HEK293 (cell line): ENCODE measurements around the gene HUS1B.
A peak's percentile ranks its signal among the peaks of the same experiment; 100 is the strongest.

Experiments
- BCL11A ChIP-seq: fragments of 450-650 bp; formaldehyde crosslinking; IDR thresholded peaks from 2 replicates; pipeline ENCODE4 v1.5.1; 2016; ENCODE audit warnings: low read depth, missing biosample characterization, missing genetic modification characterization
- BCL11B ChIP-seq: fragments of 450-650 bp; formaldehyde crosslinking; IDR thresholded peaks from 2 replicates; pipeline ENCODE4 v1.5.1; 2016; ENCODE audit warnings: low read depth, missing biosample characterization, missing genetic modification characterization
- GLI2 ChIP-seq: fragments of 450-650 bp; formaldehyde crosslinking; IDR thresholded peaks from 2 replicates; pipeline ENCODE4; 2017; ENCODE audit warnings: missing biosample characterization, missing genetic modification characterization, low read depth, borderline replicate concordance
- HOXD13 ChIP-seq: sonication (generic); formaldehyde crosslinking; IDR thresholded peaks from 2 replicates; pipeline ENCODE4 v1.8.0; 2022; ENCODE audit warnings: missing genetic modification reagents, borderline replicate concordance
- KLF10 ChIP-seq: fragments of 450-650 bp; IDR thresholded peaks from 2 replicates; pipeline ENCODE4 v1.5.1; 2018; ENCODE audit warnings: missing biosample characterization, mild to moderate bottlenecking, missing genetic modification characterization
- ZBTB17 ChIP-seq: fragments of 450-650 bp; formaldehyde crosslinking; IDR thresholded peaks from 2 replicates; pipeline ENCODE4 v1.5.1; 2016; ENCODE audit warnings: missing biosample characterization, missing genetic modification characterization
- ZNF112 ChIP-seq: fragments of 450-650 bp; formaldehyde crosslinking; IDR thresholded peaks from 2 replicates; pipeline ENCODE4 v1.5.0; 2017; ENCODE audit warnings: missing biosample characterization, missing genetic modification characterization
- ZNF19 ChIP-seq: fragments of 450-650 bp; formaldehyde crosslinking; IDR thresholded peaks from 2 replicates; pipeline ENCODE4; 2016; ENCODE audit warnings: missing biosample characterization, missing genetic modification characterization, low read depth
- ZNF214 ChIP-seq: fragments of 450-650 bp; formaldehyde crosslinking; IDR thresholded peaks from 2 replicates; pipeline ENCODE4 v1.5.1; 2017; ENCODE audit warnings: missing biosample characterization, mild to moderate bottlenecking, missing genetic modification characterization, borderline replicate concordance
- ZNF23 ChIP-seq: fragments of 450-650 bp; formaldehyde crosslinking; IDR thresholded peaks from 2 replicates; pipeline ENCODE4 v1.5.1; 2016; ENCODE audit warnings: missing biosample characterization, missing genetic modification characterization, borderline replicate concordance
- ZNF274 ChIP-seq, 2 experiments: fragments of 200-500 bp in 1 of 2; fragments of 450-650 bp in 1 of 2; sonication (Bioruptor generic) in 1 of 2; formaldehyde crosslinking in 1 of 2; IDR thresholded peaks; 2 replicates each; pipeline versions ENCODE4 v1.5.1 to v1.6.1; 2014 to 2016; ENCODE audit warnings: borderline replicate concordance in 1 of 2, inconsistent platforms in 1 of 2, low read length in 1 of 2, missing biosample characterization in 1 of 2, missing genetic modification characterization in 1 of 2
- ZNF302 ChIP-seq: fragments of 450-650 bp; formaldehyde crosslinking; IDR thresholded peaks from 2 replicates; pipeline ENCODE4 v1.5.1; 2016; ENCODE audit warnings: missing biosample characterization, missing genetic modification characterization, low read depth
- ZNF324 ChIP-seq: fragments of 450-650 bp; formaldehyde crosslinking; IDR thresholded peaks from 2 replicates; pipeline ENCODE4 v1.5.1; 2016; ENCODE audit warnings: missing biosample characterization, missing genetic modification characterization
- ZNF404 ChIP-seq: fragments of 450-650 bp; formaldehyde crosslinking; IDR thresholded peaks from 2 replicates; pipeline ENCODE4 v1.5.1; 2017; ENCODE audit warnings: missing biosample characterization, missing genetic modification characterization
- ZNF529 ChIP-seq: fragments of 450-650 bp; formaldehyde crosslinking; IDR thresholded peaks from 2 replicates; pipeline ENCODE4 v1.5.1; 2017; ENCODE audit warnings: missing genetic modification characterization, missing biosample characterization; ENCODE audit not compliant: insufficient replicate concordance
- ZNF596 ChIP-seq: fragments of 450-650 bp; IDR thresholded peaks from 2 replicates; pipeline ENCODE4 v1.5.0; 2018; ENCODE audit warnings: missing biosample characterization, mild to moderate bottlenecking, missing genetic modification characterization, moderate library complexity
- ZNF660 ChIP-seq: fragments of 450-650 bp; IDR thresholded peaks from 2 replicates; pipeline ENCODE4 v1.5.1; 2018; ENCODE audit warnings: missing biosample characterization, mild to moderate bottlenecking, missing genetic modification characterization
- ZNF707 ChIP-seq: fragments of 450-650 bp; formaldehyde crosslinking; IDR thresholded peaks from 2 replicates; pipeline ENCODE4 v1.5.1; 2016; ENCODE audit warnings: missing biosample characterization, missing genetic modification characterization
- ZNF776 ChIP-seq: fragments of 450-650 bp; formaldehyde crosslinking; IDR thresholded peaks from 2 replicates; pipeline ENCODE4 v1.5.0; 2017; ENCODE audit warnings: missing biosample characterization, missing genetic modification characterization, borderline replicate concordance
- TF ChIP-seq, protein P1 (sequence below): fragments of 450-650 bp; formaldehyde crosslinking; IDR thresholded peaks from 2 replicates; pipeline ENCODE4 v1.5.1; 2016; ENCODE audit warnings: missing biosample characterization, missing genetic modification characterization, low read depth
- TF ChIP-seq, protein P2 (sequence below): fragments of 450-650 bp; formaldehyde crosslinking; IDR thresholded peaks from 2 replicates; pipeline ENCODE4 v1.5.1; 2016; ENCODE audit warnings: missing biosample characterization, missing genetic modification characterization
- TF ChIP-seq, protein P3 (sequence below): IDR thresholded peaks from 2 replicates; pipeline ENCODE4 v1.6.1; 2011; ENCODE audit warnings: mild to moderate bottlenecking, low read depth, low read length, borderline replicate concordance
- TF ChIP-seq, protein P4 (sequence below): fragments of 450-650 bp; formaldehyde crosslinking; IDR thresholded peaks from 2 replicates; pipeline ENCODE4 v1.5.1; 2016; ENCODE audit warnings: missing biosample characterization, missing genetic modification characterization
- TF ChIP-seq, protein P5 (sequence below): fragments of 450-650 bp; formaldehyde crosslinking; conservative IDR thresholded peaks from 2 replicates; pipeline ENCODE4 v1.5.1; 2016; ENCODE audit warnings: low read depth, missing biosample characterization, missing genetic modification characterization
- TF ChIP-seq, protein P6 (sequence below): fragments of 450-650 bp; formaldehyde crosslinking; optimal IDR thresholded peaks from 2 replicates; pipeline ENCODE3; 2016; ENCODE audit warnings: missing biosample characterization, mild to moderate bottlenecking, missing genetic modification characterization

Gene HUS1B

DNA sequence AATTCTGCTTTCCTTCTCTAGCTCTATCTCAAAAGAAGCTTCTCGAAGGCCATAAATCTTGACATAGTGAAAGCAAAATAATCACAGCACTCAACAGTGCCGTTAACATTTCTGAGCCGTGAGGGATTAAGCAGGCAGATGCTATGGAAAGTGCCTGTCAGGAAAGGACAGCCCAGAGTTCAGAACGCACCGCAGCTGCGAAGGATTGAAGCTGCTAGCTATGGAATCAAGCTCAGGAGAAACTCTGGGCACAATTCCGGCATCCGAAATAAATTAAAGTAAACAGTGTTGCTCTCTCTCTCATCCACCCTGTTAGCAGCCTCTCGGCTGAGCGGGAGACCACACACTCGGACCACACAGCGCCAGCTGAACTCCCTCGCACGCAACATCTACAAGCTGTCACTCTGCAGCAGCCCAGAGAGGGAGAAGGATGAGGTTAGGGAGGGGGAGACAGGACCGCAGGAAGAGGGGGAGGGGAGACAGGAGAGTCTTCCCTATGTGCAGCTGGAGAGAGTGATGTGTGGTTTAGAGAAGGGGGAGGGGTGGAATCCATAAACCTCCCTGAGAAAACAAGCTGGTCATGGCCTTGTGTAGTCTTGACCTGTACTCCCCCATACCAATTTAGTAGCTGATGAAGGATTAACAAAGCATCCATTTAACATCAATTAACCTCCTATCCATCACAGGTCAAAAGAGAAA lies 27.0 kb upstream of the HUS1B start (continued):
- TF ChIP-seq, protein P1, sequence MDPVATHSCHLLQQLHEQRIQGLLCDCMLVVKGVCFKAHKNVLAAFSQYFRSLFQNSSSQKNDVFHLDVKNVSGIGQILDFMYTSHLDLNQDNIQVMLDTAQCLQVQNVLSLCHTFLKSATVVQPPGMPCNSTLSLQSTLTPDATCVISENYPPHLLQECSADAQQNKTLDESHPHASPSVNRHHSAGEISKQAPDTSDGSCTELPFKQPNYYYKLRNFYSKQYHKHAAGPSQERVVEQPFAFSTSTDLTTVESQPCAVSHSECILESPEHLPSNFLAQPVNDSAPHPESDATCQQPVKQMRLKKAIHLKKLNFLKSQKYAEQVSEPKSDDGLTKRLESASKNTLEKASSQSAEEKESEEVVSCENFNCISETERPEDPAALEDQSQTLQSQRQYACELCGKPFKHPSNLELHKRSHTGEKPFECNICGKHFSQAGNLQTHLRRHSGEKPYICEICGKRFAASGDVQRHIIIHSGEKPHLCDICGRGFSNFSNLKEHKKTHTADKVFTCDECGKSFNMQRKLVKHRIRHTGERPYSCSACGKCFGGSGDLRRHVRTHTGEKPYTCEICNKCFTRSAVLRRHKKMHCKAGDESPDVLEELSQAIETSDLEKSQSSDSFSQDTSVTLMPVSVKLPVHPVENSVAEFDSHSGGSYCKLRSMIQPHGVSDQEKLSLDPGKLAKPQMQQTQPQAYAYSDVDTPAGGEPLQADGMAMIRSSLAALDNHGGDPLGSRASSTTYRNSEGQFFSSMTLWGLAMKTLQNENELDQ: no peak
- TF ChIP-seq ZNF19 (peak; percentile 45; the same call in 1 of the 2 replicates), ZNF776 (tag by site-specific recombination) (no peak), ZNF707 (tag by site-specific recombination) (no peak), GLI2 (tag by site-specific recombination) (peak; percentile 91), ZNF23 (tag by site-specific recombination) (no peak), KLF10 (tag by site-specific recombination) (no peak), BCL11A (tag by site-specific recombination) (peak; percentile 90), ZNF529 (tag by site-specific recombination) (no peak), ZNF660 (tag by site-specific recombination) (no peak), ZNF596 (tag by site-specific recombination) (peak; percentile 81), BCL11B (tag by site-specific recombination) (no peak), ZBTB17 (peak; percentile 99), ZNF274 (IDR thresholded peaks at IDR 0.05; ENCODE audit: low read length) (no peak), ZNF274 (tag by site-specific recombination; IDR thresholded peaks at IDR 0.05; ENCODE audit: borderline replicate concordance) (no peak), ZNF214 (tag by site-specific recombination) (no peak), ZNF112 (tag by site-specific recombination) (no peak), ZNF302 (tag by site-specific recombination) (0 out of 2 replicates have a peak, but pooled peaks have one; percentile 71), ZNF324 (tag by site-specific recombination) (peak; percentile 91), HOXD13 (CRISPR knock-in tag) (no peak), ZNF404 (tag by site-specific recombination) (no peak)
- TF ChIP-seq, protein P2, sequence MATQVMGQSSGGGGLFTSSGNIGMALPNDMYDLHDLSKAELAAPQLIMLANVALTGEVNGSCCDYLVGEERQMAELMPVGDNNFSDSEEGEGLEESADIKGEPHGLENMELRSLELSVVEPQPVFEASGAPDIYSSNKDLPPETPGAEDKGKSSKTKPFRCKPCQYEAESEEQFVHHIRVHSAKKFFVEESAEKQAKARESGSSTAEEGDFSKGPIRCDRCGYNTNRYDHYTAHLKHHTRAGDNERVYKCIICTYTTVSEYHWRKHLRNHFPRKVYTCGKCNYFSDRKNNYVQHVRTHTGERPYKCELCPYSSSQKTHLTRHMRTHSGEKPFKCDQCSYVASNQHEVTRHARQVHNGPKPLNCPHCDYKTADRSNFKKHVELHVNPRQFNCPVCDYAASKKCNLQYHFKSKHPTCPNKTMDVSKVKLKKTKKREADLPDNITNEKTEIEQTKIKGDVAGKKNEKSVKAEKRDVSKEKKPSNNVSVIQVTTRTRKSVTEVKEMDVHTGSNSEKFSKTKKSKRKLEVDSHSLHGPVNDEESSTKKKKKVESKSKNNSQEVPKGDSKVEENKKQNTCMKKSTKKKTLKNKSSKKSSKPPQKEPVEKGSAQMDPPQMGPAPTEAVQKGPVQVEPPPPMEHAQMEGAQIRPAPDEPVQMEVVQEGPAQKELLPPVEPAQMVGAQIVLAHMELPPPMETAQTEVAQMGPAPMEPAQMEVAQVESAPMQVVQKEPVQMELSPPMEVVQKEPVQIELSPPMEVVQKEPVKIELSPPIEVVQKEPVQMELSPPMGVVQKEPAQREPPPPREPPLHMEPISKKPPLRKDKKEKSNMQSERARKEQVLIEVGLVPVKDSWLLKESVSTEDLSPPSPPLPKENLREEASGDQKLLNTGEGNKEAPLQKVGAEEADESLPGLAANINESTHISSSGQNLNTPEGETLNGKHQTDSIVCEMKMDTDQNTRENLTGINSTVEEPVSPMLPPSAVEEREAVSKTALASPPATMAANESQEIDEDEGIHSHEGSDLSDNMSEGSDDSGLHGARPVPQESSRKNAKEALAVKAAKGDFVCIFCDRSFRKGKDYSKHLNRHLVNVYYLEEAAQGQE (tag by site-specific recombination): peak; percentile 51; the same call in 1 of the 2 replicates
- TF ChIP-seq, protein P3, sequence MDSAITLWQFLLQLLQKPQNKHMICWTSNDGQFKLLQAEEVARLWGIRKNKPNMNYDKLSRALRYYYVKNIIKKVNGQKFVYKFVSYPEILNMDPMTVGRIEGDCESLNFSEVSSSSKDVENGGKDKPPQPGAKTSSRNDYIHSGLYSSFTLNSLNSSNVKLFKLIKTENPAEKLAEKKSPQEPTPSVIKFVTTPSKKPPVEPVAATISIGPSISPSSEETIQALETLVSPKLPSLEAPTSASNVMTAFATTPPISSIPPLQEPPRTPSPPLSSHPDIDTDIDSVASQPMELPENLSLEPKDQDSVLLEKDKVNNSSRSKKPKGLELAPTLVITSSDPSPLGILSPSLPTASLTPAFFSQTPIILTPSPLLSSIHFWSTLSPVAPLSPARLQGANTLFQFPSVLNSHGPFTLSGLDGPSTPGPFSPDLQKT: no peak
- TF ChIP-seq, protein P4, sequence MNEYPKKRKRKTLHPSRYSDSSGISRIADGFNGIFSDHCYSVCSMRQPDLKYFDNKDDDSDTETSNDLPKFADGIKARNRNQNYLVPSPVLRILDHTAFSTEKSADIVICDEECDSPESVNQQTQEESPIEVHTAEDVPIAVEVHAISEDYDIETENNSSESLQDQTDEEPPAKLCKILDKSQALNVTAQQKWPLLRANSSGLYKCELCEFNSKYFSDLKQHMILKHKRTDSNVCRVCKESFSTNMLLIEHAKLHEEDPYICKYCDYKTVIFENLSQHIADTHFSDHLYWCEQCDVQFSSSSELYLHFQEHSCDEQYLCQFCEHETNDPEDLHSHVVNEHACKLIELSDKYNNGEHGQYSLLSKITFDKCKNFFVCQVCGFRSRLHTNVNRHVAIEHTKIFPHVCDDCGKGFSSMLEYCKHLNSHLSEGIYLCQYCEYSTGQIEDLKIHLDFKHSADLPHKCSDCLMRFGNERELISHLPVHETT (tag by site-specific recombination): peak; percentile 79; the same call in 1 of the 2 replicates
- TF ChIP-seq, protein P5, sequence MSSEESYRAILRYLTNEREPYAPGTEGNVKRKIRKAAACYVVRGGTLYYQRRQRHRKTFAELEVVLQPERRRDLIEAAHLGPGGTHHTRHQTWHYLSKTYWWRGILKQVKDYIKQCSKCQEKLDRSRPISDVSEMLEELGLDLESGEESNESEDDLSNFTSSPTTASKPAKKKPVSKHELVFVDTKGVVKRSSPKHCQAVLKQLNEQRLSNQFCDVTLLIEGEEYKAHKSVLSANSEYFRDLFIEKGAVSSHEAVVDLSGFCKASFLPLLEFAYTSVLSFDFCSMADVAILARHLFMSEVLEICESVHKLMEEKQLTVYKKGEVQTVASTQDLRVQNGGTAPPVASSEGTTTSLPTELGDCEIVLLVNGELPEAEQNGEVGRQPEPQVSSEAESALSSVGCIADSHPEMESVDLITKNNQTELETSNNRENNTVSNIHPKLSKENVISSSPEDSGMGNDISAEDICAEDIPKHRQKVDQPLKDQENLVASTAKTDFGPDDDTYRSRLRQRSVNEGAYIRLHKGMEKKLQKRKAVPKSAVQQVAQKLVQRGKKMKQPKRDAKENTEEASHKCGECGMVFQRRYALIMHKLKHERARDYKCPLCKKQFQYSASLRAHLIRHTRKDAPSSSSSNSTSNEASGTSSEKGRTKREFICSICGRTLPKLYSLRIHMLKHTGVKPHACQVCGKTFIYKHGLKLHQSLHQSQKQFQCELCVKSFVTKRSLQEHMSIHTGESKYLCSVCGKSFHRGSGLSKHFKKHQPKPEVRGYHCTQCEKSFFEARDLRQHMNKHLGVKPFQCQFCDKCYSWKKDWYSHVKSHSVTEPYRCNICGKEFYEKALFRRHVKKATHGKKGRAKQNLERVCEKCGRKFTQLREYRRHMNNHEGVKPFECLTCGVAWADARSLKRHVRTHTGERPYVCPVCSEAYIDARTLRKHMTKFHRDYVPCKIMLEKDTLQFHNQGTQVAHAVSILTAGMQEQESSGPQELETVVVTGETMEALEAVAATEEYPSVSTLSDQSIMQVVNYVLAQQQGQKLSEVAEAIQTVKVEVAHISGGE: no peak; the same call in 1 of the 2 replicates
- TF ChIP-seq, protein P6, sequence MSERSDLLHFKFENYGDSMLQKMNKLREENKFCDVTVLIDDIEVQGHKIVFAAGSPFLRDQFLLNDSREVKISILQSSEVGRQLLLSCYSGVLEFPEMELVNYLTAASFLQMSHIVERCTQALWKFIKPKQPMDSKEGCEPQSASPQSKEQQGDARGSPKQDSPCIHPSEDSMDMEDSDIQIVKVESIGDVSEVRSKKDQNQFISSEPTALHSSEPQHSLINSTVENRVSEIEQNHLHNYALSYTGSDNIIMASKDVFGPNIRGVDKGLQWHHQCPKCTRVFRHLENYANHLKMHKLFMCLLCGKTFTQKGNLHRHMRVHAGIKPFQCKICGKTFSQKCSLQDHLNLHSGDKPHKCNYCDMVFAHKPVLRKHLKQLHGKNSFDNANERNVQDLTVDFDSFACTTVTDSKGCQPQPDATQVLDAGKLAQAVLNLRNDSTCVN: no peak
